ENCODE results near the gene BACH2. TPM values are rescaled to one million over a fixed set of nuclear protein-coding genes. Genes with fewer than 3 reads are reported as not detected.

BACH2 gene
- total and polyA plus RNA-seq, 2 of the 8 experiments (the other 6 are each of a cell fraction or from before 2014, with no cell fraction given), result 1.9 to 5.9 TPM

- TF ChIP-seq PHF8 (conservative IDR thresholded peaks at IDR 0.05; ENCODE audit: low read depth, low read length), result no peak
- TF ChIP-seq SIX5 (IDR thresholded peaks at IDR 0.05; ENCODE audit: low read depth, low read length), result no peak
- TF ChIP-seq YY1 (IDR thresholded peaks at IDR 0.05; ENCODE audit: low read depth, low read length), result no peak
- TF ChIP-seq SP1 (IDR thresholded peaks at IDR 0.05; ENCODE audit: low read depth, low read length), result no peak
- no peak for TF ChIP-seq NANOG (IDR thresholded peaks at IDR 0.05; ENCODE audit: insufficient read depth, low read depth, low read length, poor library complexity, severe bottlenecking)
- no peak for TF ChIP-seq MAX (IDR thresholded peaks at IDR 0.05)
Observed at GRCh38 chr6:89916136-89916920, 380.3 kb downstream of the BACH2 start (continued).
